Epithelial cell of esophagus (primary cell): ENCODE data around the gene OPN5.
"Not testable (repeated sequence)": the region's sequence is repeated elsewhere in the genome, so short reads cannot be mapped to it uniquely, and the experiment has no call there.

ENCODE experiments used
- DNase-seq: peaks from one replicate; pipeline ENCODE4 v3.0.0; 2010; ENCODE audit warnings: low read depth
- H3K4me3 ChIP-seq: 2 replicates; pipeline ENCODE4 v1.5.1; 2011; ENCODE audit warnings: mild to moderate bottlenecking, low read length, control low read depth
- TF ChIP-seq, protein P1 (sequence below): IDR thresholded peaks from 2 replicates; pipeline ENCODE4 v1.5.1; 2011; ENCODE audit warnings: low read depth, mild to moderate bottlenecking, low read length, control low read depth, inconsistent platforms; ENCODE audit not compliant: insufficient read depth; ENCODE audit errors: missing control alignments

OPN5 gene

DNA sequence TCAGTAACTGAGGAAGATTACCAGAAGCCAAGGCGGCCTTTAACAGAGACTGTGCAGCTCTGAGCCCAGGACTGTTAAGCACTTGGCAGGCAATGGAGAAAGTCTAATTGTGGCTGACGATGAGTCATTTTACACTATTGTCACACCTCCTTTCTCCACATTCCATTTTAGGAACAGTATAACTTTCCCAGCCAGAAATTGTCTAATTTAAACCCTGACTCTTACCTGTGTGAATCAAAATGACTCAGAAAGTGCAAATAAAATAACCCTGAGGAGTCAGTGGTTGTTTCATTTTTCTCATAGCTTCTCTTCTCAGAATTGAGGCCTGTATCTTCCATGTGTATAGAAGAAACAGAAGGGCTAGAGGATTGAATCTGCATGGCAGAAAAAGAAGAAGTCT, 40.0 kb upstream of the OPN5 start:
- TF ChIP-seq, protein P1, sequence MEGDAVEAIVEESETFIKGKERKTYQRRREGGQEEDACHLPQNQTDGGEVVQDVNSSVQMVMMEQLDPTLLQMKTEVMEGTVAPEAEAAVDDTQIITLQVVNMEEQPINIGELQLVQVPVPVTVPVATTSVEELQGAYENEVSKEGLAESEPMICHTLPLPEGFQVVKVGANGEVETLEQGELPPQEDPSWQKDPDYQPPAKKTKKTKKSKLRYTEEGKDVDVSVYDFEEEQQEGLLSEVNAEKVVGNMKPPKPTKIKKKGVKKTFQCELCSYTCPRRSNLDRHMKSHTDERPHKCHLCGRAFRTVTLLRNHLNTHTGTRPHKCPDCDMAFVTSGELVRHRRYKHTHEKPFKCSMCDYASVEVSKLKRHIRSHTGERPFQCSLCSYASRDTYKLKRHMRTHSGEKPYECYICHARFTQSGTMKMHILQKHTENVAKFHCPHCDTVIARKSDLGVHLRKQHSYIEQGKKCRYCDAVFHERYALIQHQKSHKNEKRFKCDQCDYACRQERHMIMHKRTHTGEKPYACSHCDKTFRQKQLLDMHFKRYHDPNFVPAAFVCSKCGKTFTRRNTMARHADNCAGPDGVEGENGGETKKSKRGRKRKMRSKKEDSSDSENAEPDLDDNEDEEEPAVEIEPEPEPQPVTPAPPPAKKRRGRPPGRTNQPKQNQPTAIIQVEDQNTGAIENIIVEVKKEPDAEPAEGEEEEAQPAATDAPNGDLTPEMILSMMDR, result no peak
- H3K4me3 ChIP-seq, result no peak overlapping the region
- DNase-seq, result peak; percentile 95

DNA sequence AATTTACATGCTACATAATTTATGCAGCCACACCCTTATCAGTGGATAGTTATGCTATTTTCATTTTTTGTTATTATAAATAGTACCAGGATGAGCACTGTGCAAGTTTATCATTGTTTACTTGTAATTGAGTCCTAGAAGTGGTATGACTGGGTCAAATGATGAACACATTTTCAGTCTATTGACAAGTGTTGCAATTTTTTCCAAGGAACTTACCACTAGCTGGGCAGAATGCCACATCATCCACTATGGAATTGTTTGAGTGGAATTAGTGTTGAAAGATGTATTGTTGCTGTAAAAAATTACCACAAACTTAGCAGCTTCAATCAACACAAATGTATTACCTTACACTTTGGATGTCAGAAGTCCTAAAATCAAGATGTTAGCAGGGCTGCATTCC, 38.1 kb upstream of the OPN5 start:
- TF ChIP-seq, protein P1, result no peak
- no peak overlapping the region for H3K4me3 ChIP-seq
- peak; percentile 92 for DNase-seq

DNA sequence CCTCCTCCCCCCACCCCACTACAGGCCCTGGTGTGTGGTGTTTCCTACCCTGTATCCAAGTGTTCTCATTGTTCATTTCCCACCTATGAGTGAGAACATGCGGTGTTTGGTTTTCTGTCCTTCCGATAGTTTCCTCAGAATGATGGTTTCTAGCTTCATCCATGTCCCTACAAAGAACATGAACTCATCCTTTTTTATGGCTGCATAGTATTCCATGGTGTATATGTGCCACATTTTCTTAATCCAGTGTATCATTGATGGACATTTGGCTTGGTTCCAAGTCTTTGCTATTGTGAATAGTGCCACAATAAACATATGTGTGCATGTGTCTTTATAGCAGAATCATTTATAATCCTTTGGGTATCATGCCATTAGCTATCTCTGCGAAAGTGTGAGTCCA, 36.6 kb upstream of the OPN5 start:
- DNase-seq, result not testable (repeated sequence)

DNA sequence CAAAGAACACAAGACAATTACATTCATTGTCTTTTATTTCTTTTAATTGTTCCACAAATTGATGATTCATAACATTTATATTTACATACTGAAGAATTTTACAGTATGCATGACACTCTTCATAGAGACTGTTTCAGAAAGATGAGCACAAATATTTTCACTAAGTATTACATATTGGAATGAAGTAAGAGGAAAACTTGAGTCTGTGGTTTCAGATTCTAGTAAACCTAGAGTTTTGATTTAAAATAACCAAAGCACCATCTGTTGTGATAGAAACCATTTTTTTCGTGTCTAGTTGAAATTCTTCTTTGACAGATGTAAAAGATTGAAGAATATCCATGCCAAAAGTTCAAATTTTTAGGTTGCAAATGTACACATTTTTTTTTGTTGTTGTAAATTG, 32.1 kb upstream of the OPN5 start:
- no peak overlapping the region for H3K4me3 ChIP-seq
- DNase-seq, result no peak
- TF ChIP-seq, protein P1, result no peak

More for the DNA sequence above, 36.6 kb upstream of the OPN5 start:
- H3K4me3 ChIP-seq, result not testable (repeated sequence)

DNA sequence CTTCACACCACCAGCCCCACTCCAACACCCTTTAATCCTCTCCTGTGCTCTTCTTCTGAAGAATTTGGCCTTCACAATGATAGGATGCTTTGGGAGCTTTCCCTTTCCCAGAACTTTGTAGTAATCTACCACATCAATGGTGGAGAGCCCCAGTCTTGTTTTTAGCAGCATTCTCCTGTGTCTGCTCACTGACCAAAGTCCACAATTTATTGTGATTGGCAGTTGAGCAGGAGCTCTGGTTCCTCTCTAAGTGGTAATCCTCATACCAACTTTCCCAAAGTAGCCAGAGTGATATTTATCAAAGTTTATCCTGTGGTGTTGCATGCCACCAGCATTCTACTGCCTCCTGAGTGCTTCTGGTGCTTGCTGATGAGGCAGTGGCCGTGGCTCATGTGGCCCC, 29.0 kb upstream of the OPN5 start:
- no peak for DNase-seq
- TF ChIP-seq, protein P1, result no peak
- no peak overlapping the region for H3K4me3 ChIP-seq

DNA sequence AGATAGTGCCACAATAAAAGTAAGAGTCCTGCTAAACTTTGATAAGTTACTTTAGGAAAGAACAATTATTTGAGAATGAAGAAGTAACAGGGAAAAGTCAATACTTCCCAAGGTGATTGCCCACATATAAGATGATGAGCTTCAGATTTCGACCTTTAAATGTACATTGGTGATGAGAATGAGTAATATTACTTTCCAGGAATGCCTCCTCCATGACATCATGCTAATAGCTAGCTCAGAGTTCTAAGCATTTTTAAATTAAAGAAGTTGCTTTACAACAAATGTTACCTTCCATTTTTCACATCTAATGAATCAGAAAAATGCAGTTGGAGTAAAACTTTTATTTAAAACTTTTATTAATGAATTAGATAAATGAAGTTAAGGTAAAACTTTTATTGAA, 22.5 kb upstream of the OPN5 start:
- DNase-seq, result peak; percentile 59
- TF ChIP-seq, protein P1, result no peak

DNA sequence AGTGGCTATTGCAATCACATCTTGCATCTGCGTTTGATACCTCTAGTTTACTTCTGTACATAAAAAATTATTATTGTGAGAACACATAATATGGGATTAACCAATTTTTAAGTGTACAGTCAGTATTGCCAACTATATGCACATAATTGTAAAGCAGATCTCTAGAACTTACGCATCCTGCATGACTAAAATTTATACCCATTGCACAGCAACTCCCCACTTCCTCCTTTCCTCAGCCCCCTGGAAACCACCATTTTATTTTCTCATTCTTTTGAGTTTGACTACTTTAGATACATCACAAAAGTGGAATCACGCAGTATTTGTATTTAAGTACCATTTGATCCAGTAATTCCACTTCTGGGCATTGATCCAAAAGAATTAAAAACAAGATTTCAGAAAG, 19.3 kb upstream of the OPN5 start:
- no peak overlapping the region for H3K4me3 ChIP-seq
- DNase-seq, result no peak
- TF ChIP-seq, protein P1, result no peak

More for the DNA sequence above, 22.5 kb upstream of the OPN5 start:
- no peak overlapping the region for H3K4me3 ChIP-seq

DNA sequence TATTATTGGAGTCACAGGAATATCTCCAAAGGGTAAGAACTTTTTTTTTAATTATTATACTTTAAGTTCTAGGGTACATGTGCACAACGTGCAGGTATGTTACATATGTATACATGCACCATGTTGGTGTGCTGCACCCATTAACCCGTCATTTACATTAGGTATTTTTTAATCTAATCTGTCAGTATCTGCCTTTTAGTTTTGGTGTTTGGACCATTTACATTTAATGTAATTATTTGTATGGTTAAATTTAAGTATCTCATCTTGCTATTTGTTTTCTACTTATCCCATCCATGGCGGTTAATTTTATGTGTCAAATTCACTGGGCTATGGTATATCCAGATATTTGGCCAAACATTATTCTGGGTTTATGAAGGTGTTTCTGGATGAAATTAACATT, 15.4 kb upstream of the OPN5 start:
- TF ChIP-seq, protein P1, result no peak
- DNase-seq, result no peak
- no peak overlapping the region for H3K4me3 ChIP-seq
